GM23338 (cell line): Measurements from ENCODE around the gene TRAF1. TPM values are rescaled to one million over a fixed set of nuclear protein-coding genes. Genes with fewer than 3 reads are reported as not detected.

Experiments used
- ATAC-seq: fragments of 200-7000 bp; cut with Tn5 transposase; 3 replicates; pipeline ENCODE4 v1.9.1; 2020
- DNase-seq: peaks from one replicate; pipeline ENCODE4 v3.0.0-alpha.2; 2015; ENCODE audit warnings: low spot score
- H2AFZ ChIP-seq: fragments of 200-600 bp; sonication (generic); 2 replicates; pipeline ENCODE4 v1.8.0; 2016; ENCODE audit warnings: antibody characterized with exemption, mild to moderate bottlenecking, moderate library complexity
- H3F3A ChIP-seq: fragments of 200-600 bp; sonication (generic); replicated peaks from 2 replicates; pipeline ENCODE4 v1.8.0; 2017; ENCODE audit warnings: antibody characterized with exemption, mixed run types, low read depth
- H3K27ac ChIP-seq: fragments of 200-600 bp; sonication (generic); 2 replicates; pipeline ENCODE4 v1.6.1; 2016; ENCODE audit warnings: low read depth
- H3K27me3 ChIP-seq: fragments of 200-600 bp; sonication (generic); 2 replicates; pipeline ENCODE4 v1.8.0; 2016; ENCODE audit warnings: mild to moderate bottlenecking, mixed run types, moderate library complexity; ENCODE audit not compliant: insufficient read depth
- H3K36me3 ChIP-seq: fragments of 200-600 bp; sonication (generic); 2 replicates; pipeline ENCODE4 v1.8.0; 2016; ENCODE audit warnings: mild to moderate bottlenecking; ENCODE audit not compliant: insufficient read depth
- H3K4me1 ChIP-seq: fragments of 200-600 bp; sonication (generic); 2 replicates; pipeline ENCODE4 v1.8.0; 2016; ENCODE audit warnings: mild to moderate bottlenecking, moderate library complexity; ENCODE audit not compliant: insufficient read depth
- H3K4me2 ChIP-seq: fragments of 200-600 bp; sonication (generic); 2 replicates; pipeline ENCODE4 v1.7.1; 2017; ENCODE audit warnings: mixed run types
- H3K4me3 ChIP-seq: fragments of 200-600 bp; sonication (generic); 2 replicates; pipeline ENCODE4 v1.6.1; 2016; ENCODE audit warnings: mixed run types
- H3K79me2 ChIP-seq: fragments of 200-600 bp; sonication (generic); replicated peaks from 2 replicates; pipeline ENCODE4 v1.8.0; 2017; ENCODE audit warnings: mild to moderate bottlenecking; ENCODE audit not compliant: insufficient read depth
- H3K9me2 ChIP-seq: fragments of 200-600 bp; sonication (generic); 2 replicates; pipeline ENCODE4 v1.8.0; 2017; ENCODE audit not compliant: insufficient read depth
- H4K20me1 ChIP-seq: fragments of 200-600 bp; sonication (generic); replicated peaks from 2 replicates; pipeline ENCODE4 v1.8.0; 2017; ENCODE audit warnings: mild to moderate bottlenecking; ENCODE audit not compliant: insufficient read depth
- H3K27ac Mint-ChIP-seq: 2 replicates; pipeline ENCODE4 v1.8.0; 2020; ENCODE audit warnings: inconsistent platforms, mild to moderate bottlenecking, moderate library complexity, mixed read lengths
- H3K27me3 Mint-ChIP-seq: 3 replicates; pipeline ENCODE4 v1.8.0; 2022; ENCODE audit warnings: low read depth, mild to moderate bottlenecking, moderate library complexity, mixed read lengths, inconsistent platforms; ENCODE audit not compliant: insufficient read depth, poor library complexity
- H3K36me3 Mint-ChIP-seq: 3 replicates; pipeline ENCODE4 v1.8.0; 2021; ENCODE audit warnings: low read depth, mild to moderate bottlenecking, inconsistent platforms, moderate library complexity, mixed read lengths
- H3K4me1 Mint-ChIP-seq: 3 replicates; pipeline ENCODE4 v1.8.0; 2020; ENCODE audit warnings: mild to moderate bottlenecking, inconsistent platforms, mixed read lengths
- H3K4me3 Mint-ChIP-seq: 3 replicates; pipeline ENCODE4 v1.8.0; 2021; ENCODE audit warnings: moderate library complexity, mild to moderate bottlenecking, inconsistent platforms, mixed read lengths
- H3K9me3 Mint-ChIP-seq: 3 replicates; pipeline ENCODE4 v1.8.0; 2020; ENCODE audit warnings: moderate library complexity, mild to moderate bottlenecking, inconsistent platforms, mixed read lengths
- CREB1 ChIP-seq: fragments of 250-450 bp; sonication (Bioruptor Pico); IDR thresholded peaks from 2 replicates; pipeline ENCODE4 v1.5.0; 2020; ENCODE audit warnings: low read depth, mild to moderate bottlenecking, moderate library complexity
- EZH2phosphoT487 ChIP-seq: fragments of 200-600 bp; sonication (generic); IDR thresholded peaks from one replicate; pipeline ENCODE4 v1.8.1; 2018; ENCODE audit warnings: antibody characterized with exemption; ENCODE audit not compliant: unreplicated experiment
- NANOG ChIP-seq: IDR thresholded peaks from 2 replicates; pipeline ENCODE4 v1.6.1; 2016; ENCODE audit warnings: antibody characterized with exemption, borderline replicate concordance
- POLR2AphosphoS5 ChIP-seq: IDR thresholded peaks from 2 replicates; pipeline ENCODE4 v1.6.1; 2016; ENCODE audit warnings: antibody characterized with exemption, low read depth
- ZNF114 ChIP-seq: fragments of 250-450 bp; sonication (Bioruptor Pico); IDR thresholded peaks from 2 replicates; pipeline ENCODE4 v1.5.0; 2020; ENCODE audit warnings: mild to moderate bottlenecking, moderate library complexity
- polyA plus RNA-seq: library from polyadenylated mRNA; unstranded; fragments of >200 nt; fragmentation: Nextera tagmentation; extraction: Ambion mirVana; gene quantifications from 2 replicates; pipeline ENCODE4 v1.2.1, GENCODE V29; 2016
- total RNA-seq: library from RNA; depleted of rRNA; stranded (reverse); fragments of >200 nt; shearing (Covaris generic); gene quantifications from 2 replicates; pipeline ENCODE4 v1.2.3, GENCODE V29; 2014
- TF ChIP-seq, protein P1 (sequence below), 2 experiments: fragments of 200-600 bp in 1 of 2; sonication (generic) in 1 of 2; conservative IDR thresholded peaks; 2 replicates each; pipeline versions ENCODE4 v1.5.1 to v1.6.1; 2016 to 2017; ENCODE audit warnings: antibody characterized with exemption in 2 of 2, low read depth in 2 of 2, mild to moderate bottlenecking in 2 of 2, moderate library complexity in 1 of 2
- TF ChIP-seq, protein P2 (sequence below): IDR thresholded peaks from one replicate; pipeline ENCODE4 v1.6.1; 2018; ENCODE audit warnings: antibody characterized with exemption; ENCODE audit not compliant: unreplicated experiment

Gene TRAF1
- total and polyA plus RNA-seq, 2 experiments from 2014 or later: 0.39 to 1.4 TPM

DNA sequence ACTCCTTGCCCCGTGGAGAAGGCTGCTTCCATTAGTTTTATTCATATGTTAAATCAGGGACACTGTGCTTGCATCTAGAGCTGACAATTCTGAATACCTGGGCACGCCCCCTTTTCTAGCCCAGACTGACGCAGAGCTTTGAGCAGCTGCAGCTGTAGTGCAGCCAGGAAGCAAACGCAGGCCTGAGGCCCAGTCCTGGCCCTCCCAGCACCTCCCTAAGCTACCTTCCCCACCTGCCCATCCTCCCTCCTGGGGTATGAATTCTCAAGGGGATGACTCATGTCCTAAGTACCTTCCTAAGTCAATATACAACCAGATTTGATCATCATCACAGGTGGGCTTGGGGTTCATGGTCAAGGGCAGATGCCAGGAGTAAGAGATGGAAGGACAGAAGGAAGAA, 53.1 kb downstream of the TRAF1 start:
- peaks cover 5% of the 10 kb centered on the region; the same call in 1 of the 2 replicates for H3K36me3 ChIP-seq
- Mint-ChIP-seq H3K36me3 (peaks cover 47% of the 10 kb centered on the region), H3K9me3 (no peaks in the 10 kb centered on the region), H3K4me1 (peaks cover 50% of the 10 kb centered on the region), H3K27ac (peak overlapping the region; percentile 84), H3K27me3 (peaks cover 22% of the 10 kb centered on the region), H3K4me3 (peak overlapping the region; percentile 26)
- DNase-seq: peak; percentile 97
- H2AFZ ChIP-seq: no peak overlapping the region
- H3K9me2 ChIP-seq: no peaks in the 10 kb centered on the region
- peak overlapping the region; percentile 69 for H3K4me2 ChIP-seq
- peaks cover 35% of the 10 kb centered on the region for H3F3A ChIP-seq
- H4K20me1 ChIP-seq: no peaks in the 10 kb centered on the region
- H3K4me1 ChIP-seq: peaks cover 46% of the 10 kb centered on the region
- H3K27ac ChIP-seq: peak overlapping the region; percentile 93
- H3K4me3 ChIP-seq: peak overlapping the region; percentile 2; the same call in 1 of the 2 replicates
- H3K79me2 ChIP-seq: peaks cover 6% of the 10 kb centered on the region; the same call in 1 of the 2 replicates
- ATAC-seq: peak; percentile 42
- H3K27me3 ChIP-seq: peaks cover 8% of the 10 kb centered on the region
- TF ChIP-seq CREB1: peak; percentile 50; the same call in 1 of the 2 replicates
- peak; percentile 65 for TF ChIP-seq NANOG
- TF ChIP-seq, protein P1, sequence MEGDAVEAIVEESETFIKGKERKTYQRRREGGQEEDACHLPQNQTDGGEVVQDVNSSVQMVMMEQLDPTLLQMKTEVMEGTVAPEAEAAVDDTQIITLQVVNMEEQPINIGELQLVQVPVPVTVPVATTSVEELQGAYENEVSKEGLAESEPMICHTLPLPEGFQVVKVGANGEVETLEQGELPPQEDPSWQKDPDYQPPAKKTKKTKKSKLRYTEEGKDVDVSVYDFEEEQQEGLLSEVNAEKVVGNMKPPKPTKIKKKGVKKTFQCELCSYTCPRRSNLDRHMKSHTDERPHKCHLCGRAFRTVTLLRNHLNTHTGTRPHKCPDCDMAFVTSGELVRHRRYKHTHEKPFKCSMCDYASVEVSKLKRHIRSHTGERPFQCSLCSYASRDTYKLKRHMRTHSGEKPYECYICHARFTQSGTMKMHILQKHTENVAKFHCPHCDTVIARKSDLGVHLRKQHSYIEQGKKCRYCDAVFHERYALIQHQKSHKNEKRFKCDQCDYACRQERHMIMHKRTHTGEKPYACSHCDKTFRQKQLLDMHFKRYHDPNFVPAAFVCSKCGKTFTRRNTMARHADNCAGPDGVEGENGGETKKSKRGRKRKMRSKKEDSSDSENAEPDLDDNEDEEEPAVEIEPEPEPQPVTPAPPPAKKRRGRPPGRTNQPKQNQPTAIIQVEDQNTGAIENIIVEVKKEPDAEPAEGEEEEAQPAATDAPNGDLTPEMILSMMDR (conservative IDR thresholded peaks at IDR 0.05; ENCODE audit: low read depth in 2 of 2): no peak
- TF ChIP-seq POLR2AphosphoS5: peak; percentile 51
- no peak for TF ChIP-seq EZH2phosphoT487

GRCh38 chr9:120872791-120873502, 53.6 kb downstream of the TRAF1 start:
- peak overlapping the region; percentile 26; the same call in 2 of the 3 replicates for H3K4me3 Mint-ChIP-seq
- peaks cover 40% of the 10 kb centered on the region for H3K4me1 ChIP-seq
- H3K4me3 ChIP-seq: peak overlapping the region; percentile 2; the same call in 1 of the 2 replicates
- no peak overlapping the region for H2AFZ ChIP-seq
- peak overlapping the region; percentile 91 for H3K27ac ChIP-seq
- DNase-seq: no peak
- peak overlapping the region; percentile 69 for H3K4me2 ChIP-seq
- peaks cover 6% of the 10 kb centered on the region; the same call in 1 of the 2 replicates for H3K79me2 ChIP-seq
- peaks cover 35% of the 10 kb centered on the region for H3F3A ChIP-seq
- H3K36me3 Mint-ChIP-seq: peaks cover 47% of the 10 kb centered on the region
- H3K4me1 Mint-ChIP-seq: peaks cover 49% of the 10 kb centered on the region
- H3K27ac Mint-ChIP-seq: peak overlapping the region; percentile 84
- TF ChIP-seq, protein P2, sequence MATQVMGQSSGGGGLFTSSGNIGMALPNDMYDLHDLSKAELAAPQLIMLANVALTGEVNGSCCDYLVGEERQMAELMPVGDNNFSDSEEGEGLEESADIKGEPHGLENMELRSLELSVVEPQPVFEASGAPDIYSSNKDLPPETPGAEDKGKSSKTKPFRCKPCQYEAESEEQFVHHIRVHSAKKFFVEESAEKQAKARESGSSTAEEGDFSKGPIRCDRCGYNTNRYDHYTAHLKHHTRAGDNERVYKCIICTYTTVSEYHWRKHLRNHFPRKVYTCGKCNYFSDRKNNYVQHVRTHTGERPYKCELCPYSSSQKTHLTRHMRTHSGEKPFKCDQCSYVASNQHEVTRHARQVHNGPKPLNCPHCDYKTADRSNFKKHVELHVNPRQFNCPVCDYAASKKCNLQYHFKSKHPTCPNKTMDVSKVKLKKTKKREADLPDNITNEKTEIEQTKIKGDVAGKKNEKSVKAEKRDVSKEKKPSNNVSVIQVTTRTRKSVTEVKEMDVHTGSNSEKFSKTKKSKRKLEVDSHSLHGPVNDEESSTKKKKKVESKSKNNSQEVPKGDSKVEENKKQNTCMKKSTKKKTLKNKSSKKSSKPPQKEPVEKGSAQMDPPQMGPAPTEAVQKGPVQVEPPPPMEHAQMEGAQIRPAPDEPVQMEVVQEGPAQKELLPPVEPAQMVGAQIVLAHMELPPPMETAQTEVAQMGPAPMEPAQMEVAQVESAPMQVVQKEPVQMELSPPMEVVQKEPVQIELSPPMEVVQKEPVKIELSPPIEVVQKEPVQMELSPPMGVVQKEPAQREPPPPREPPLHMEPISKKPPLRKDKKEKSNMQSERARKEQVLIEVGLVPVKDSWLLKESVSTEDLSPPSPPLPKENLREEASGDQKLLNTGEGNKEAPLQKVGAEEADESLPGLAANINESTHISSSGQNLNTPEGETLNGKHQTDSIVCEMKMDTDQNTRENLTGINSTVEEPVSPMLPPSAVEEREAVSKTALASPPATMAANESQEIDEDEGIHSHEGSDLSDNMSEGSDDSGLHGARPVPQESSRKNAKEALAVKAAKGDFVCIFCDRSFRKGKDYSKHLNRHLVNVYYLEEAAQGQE: no peak
- TF ChIP-seq ZNF114 (CRISPR knock-in tag): no peak
- TF ChIP-seq, protein P1 (conservative IDR thresholded peaks at IDR 0.05; ENCODE audit: low read depth in 2 of 2): no peak
- no peak for TF ChIP-seq NANOG
- ATAC-seq: no peak
- peaks cover 5% of the 10 kb centered on the region; the same call in 1 of the 2 replicates for H3K36me3 ChIP-seq
- H4K20me1 ChIP-seq: no peaks in the 10 kb centered on the region
- peaks cover 21% of the 10 kb centered on the region for H3K27me3 Mint-ChIP-seq
- no peaks in the 10 kb centered on the region for H3K9me2 ChIP-seq
- peaks cover 5% of the 10 kb centered on the region for H3K27me3 ChIP-seq
- H3K9me3 Mint-ChIP-seq: no peaks in the 10 kb centered on the region
